ACHN (cell line): Measurements from ENCODE around the gene TOPORS.
"Not testable (repeated sequence)": the region's sequence is repeated elsewhere in the genome, so short reads cannot be mapped to it uniquely, and the experiment has no call there.

ENCODE experiments used
- DNase-seq: peaks from one replicate; pipeline ENCODE4 v3.0.0-alpha.2; 2015
- in situ Hi-C: cut with HindIII; loops from 2 replicates; pipeline ENCODE4 v1.10.0; 2017; ENCODE audit warnings: low sequenced_read_pairs, low pct_ligation_motif_present, low pct_unique_long_range_greater_than_20kb

The TOPORS gene

GRCh38 chr9:32524892-32525708, 27.3 kb downstream of the TOPORS start:
- peak; percentile 30 for DNase-seq
- in situ Hi-C loops: no loop called here

DNA sequence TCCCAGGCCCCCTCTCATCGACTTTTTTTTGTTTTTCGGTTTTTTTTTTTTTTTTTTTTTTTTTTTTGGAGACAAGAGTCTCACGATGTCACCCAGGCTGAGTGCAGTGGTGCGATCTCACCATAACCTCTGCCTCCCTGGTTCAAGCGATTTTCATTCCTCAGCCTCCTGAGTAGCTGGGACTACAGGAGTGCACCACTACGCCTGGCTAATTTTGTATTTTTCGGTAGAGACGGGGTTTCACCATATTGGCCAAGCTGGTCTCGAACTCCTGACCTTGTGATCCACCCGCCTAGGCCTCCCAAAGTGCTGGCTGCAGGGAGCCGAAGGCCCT, 27.9 kb downstream of the TOPORS start:
- DNase-seq, in situ Hi-C loops: not testable (repeated sequence)

DNA sequence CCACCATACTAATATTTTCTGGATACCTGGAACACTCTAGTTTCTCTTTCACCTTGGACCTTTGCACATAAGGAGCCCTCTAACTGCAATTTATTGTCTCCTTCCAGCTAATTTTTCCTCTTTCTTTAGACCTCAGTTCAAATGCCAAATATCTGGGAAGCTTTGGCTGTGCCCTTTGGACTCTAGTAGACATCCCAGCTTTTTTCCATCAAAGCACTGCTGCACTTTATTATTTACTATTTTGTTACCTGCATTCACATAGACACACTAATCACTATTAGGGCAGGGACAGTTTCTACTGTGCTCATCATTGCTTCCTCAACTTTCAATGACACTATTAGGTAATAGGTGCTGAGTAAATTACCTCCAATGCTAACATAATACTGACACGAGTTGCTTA, 28.5 kb downstream of the TOPORS start:
- DNase-seq: no peak
- in situ Hi-C loops: no loop called here

- DNase-seq: no peak
- in situ Hi-C loops: no loop called here
These were observed 34.1 kb downstream of the TOPORS start for GRCh38 chr9:32518276-32518675.

GRCh38 chr9:32516241-32516640, 36.1 kb downstream of the TOPORS start:
- in situ Hi-C loops: no loop called here
- no peak for DNase-seq

DNA sequence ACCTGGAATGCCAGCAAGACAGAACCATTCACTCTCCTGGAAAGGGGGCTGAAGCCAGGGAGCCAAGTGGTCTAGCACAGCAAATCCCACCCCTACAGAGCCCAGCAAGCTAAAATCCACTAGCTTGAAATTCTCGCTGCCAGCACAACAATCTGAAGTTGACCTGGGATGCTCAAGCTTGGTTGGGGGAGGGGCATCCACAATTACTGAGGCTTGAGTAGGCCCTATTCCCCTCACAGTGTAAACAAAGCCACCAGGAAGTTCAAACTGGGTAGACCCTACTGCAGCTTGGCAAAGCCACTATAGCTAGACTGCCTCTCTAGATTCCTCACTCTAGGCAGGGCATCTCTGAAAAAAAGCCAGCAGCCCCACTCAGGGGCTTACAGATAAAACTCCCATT, 43.7 kb downstream of the TOPORS start:
- in situ Hi-C loops: no loop called here
- no peak for DNase-seq

GRCh38 chr9:32503008-32503407, 49.4 kb downstream of the TOPORS start:
- in situ Hi-C loops: no loop called here
- no peak for DNase-seq

DNA sequence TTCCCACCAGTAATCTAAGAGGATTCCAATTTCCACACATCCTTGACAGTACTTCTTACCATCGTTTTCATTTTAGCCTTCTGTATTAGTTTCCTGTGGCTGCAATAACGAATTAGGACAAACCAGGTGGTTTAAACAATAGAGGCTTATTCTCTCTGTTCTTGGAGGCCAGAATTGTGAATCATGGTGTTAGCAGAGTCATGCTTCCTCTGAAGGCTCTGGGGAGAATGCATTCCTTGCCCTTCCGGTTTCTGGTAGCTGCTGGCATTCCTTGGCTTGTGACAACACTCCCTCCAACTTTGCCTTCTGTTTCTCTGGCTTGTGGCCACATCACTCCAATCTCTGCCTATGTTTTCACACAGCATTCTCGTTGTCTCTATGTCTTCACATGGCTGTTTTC, 49.9 kb downstream of the TOPORS start:
- DNase-seq: no peak
- in situ Hi-C loops: no loop called here

- in situ Hi-C loops: no loop called here
- DNase-seq: no peak
These were observed 50.5 kb downstream of the TOPORS start for GRCh38 chr9:32501868-32502267.

DNA sequence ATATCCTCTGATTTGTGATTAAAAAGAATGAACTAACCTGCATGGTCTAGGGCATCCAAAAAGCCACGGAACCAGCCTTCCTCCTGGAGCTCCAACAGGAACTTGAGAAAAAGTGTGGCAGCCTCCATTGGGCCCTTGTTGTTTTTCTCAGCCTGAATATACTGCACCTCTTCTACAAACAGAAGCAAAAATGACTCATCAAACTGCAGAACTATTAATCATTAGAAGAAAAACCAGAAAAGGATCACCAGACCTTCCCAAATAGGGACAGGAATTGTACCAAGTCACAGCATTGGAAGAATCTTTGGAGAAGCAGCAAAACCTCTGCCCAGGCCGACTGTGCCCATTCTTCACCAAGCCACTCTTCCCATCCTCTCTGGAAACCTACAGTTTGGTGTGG, 51.6 kb downstream of the TOPORS start:
- in situ Hi-C loops: no loop called here
- peak; percentile 57 for DNase-seq

DNA sequence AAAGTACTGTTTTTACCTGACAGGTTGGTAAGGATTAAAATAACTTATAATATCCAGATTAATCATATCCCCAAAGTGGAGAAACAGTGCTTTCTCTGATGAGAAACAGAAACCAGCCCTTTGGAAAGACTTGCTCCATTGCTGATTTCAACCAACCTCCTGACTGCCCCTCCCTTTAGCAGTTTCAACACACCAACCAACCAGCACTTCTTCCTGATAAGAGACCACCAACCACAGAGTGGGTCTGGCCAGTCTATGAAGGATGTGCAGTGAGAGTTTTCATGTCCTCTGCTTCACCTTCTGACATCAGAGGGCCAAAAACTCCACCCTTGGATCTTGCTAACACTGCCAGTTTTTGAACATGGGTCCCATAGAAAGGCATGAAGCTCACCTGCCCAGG, 54.5 kb downstream of the TOPORS start:
- in situ Hi-C loops: no loop called here
- DNase-seq: no peak

GRCh38 chr9:32490601-32491000, 61.8 kb downstream of the TOPORS start:
- in situ Hi-C loops: no loop called here
- DNase-seq: no peak
